Gastrocnemius medialis (tissue), 4 donors: Measurements from ENCODE around the gene ST6GALNAC3. TPM values are rescaled to one million over a fixed set of nuclear protein-coding genes. Genes with fewer than 3 reads are reported as not detected.

ENCODE experiments used
- ATAC-seq, 2 donors: fragments of 150-250 bp; one replicate each; pipeline ENCODE4 v1.9.1; 2016
- DNase-seq, 2 donors: peaks; one replicate each; pipeline ENCODE4 v3.0.0-alpha.2; 2019
- H3K27ac ChIP-seq, 4 donors: fragments of 200-600 bp; sonication (generic); 1 replicate in 1 of 4; 2 replicates in 3 of 4; pipeline ENCODE4 v1.5.1; 2016 to 2018; ENCODE audit warnings: mild to moderate bottlenecking in 2 of 4, moderate library complexity in 1 of 4
- H3K27me3 ChIP-seq, 3 donors: fragments of 200-600 bp; sonication (generic) in 2 of 3; 1 replicate in 1 of 3; 2 replicates in 2 of 3; pipeline versions ENCODE4 v1.5.1 to v1.6.0; 2016 to 2019; ENCODE audit warnings: mild to moderate bottlenecking in 1 of 3, moderate library complexity in 1 of 3
- H3K36me3 ChIP-seq, 2 donors: fragments of 200-600 bp; sonication (generic) in 1 of 2; one replicate each; pipeline ENCODE4 v1.5.1; 2017 to 2018
- H3K4me1 ChIP-seq, 2 donors: fragments of 200-600 bp; sonication (generic) in 1 of 2; one replicate each; pipeline ENCODE4 v1.5.1; 2016 to 2017; ENCODE audit warnings: mild to moderate bottlenecking in 2 of 2
- H3K4me3 ChIP-seq, 4 donors: fragments of 200-600 bp; sonication (generic) in 3 of 4; 1 replicate in 1 of 4; 2 replicates in 3 of 4; pipeline ENCODE4 v1.5.1; 2016 to 2019; ENCODE audit warnings: mild to moderate bottlenecking in 2 of 4
- H3K9me3 ChIP-seq, 3 donors: fragments of 200-600 bp; sonication (generic) in 2 of 3; 1 replicate in 1 of 3; 2 replicates in 2 of 3; pipeline ENCODE4 v1.5.1; 2016 to 2019
- CTCF ChIP-seq, 5 experiments: fragments of 450-650 bp in 3 of 5; fragments of 200-600 bp in 2 of 5; sonication (generic) in 2 of 5; IDR thresholded peaks in 4 of 5; conservative IDR thresholded peaks in 1 of 5; 1 replicate in 4 of 5; 2 replicates in 1 of 5; pipeline ENCODE4 v1.5.1; 2016 to 2019; ENCODE audit warnings: antibody characterized with exemption in 5 of 5, mild to moderate bottlenecking in 3 of 5, moderate library complexity in 3 of 5
- POLR2A ChIP-seq, 2 donors: fragments of 450-650 bp; IDR thresholded peaks; one replicate each; pipeline ENCODE4 v1.6.1; 2017; ENCODE audit warnings: antibody characterized with exemption in 2 of 2, mild to moderate bottlenecking in 2 of 2, moderate library complexity in 2 of 2
- in situ Hi-C, 4 donors: fragments of 200-750 bp; cut with MboI; loops; one replicate each; pipeline versions ENCODE4 v1.15.0 to v1.8.0; 2017; ENCODE audit warnings: low sequenced_read_pairs in 4 of 4
- intact Hi-C: fragments of 100-400 bp; cut with DNase I; formaldehyde crosslinking; loops from one replicate; pipeline ENCODE4 v1.15.1; 2023; ENCODE audit warnings: low total_unique reads
- total RNA-seq, 4 donors: library from RNA; depleted of rRNA; stranded (reverse); fragments of >200 nt; gene quantifications; one replicate each; pipeline versions ENCODE4 v1.1.0 to v1.2.3, GENCODE V29; 2016

Gene ST6GALNAC3
- total RNA-seq, 4 donors from 2014 or later: 1.7 to 3.9 (median 2.8) TPM

DNA sequence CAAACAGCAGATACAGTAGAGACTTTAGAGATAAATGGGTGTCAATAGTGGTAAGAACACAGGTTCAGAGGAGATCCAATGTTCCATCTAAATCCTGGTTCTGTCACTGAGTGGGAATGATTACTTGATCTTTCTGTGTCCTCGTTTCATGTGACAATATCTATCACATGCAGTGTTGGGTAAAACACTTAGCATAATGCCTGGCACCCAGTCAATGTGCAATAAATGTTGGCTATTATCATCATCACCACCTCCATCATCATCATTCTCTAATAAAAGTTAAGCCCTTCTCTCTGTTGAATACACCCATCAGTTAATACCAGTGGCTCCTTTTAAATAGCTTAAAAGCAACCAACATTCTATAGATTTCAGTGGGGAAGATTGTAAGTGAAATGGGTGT lies 184.7 kb downstream of the ST6GALNAC3 start:
- DNase-seq (no peak), ATAC-seq (no peak)
- Histone ChIP-seq H3K4me1 (no peaks in the 10 kb centered on the region), H3K36me3 (no peaks in the 10 kb centered on the region), H3K9me3 (no peaks in the 10 kb centered on the region), H3K27me3 (no peaks in the 10 kb centered on the region), H3K4me3 (no peak overlapping the region), H3K27ac (no peak overlapping the region)
- intact Hi-C loops: no loop called here
- TF ChIP-seq POLR2A (IDR thresholded peaks at IDR 0.05) (no peak), CTCF (IDR thresholded peaks at IDR 0.05 in 4 of 5, conservative IDR thresholded peaks at IDR 0.05 in 1 of 5) (no peak)
- in situ Hi-C loops: no loop called here

DNA sequence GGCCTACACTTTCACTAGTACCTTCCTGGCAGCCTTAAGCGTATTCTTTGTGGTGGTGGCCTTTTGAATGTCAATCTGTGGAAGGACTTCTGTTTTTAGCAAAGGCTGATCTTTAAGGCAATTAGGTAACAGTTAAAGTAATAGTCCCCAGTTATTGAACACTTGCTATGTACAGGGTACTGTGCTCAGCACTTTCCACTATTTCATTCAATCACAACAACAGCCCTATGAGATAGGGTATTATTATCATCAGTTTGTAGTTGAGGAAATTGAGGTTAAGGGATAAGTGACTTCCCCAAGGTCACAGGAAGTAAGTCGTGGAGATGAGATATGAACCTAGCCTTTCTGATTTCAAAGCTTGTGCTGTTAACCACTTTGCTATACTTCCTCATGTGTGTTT lies 185.7 kb downstream of the ST6GALNAC3 start:
- Histone ChIP-seq H3K27me3 (no peaks in the 10 kb centered on the region), H3K27ac (no peak overlapping the region), H3K4me1 (no peaks in the 10 kb centered on the region), H3K9me3 (no peaks in the 10 kb centered on the region), H3K4me3 (no peak overlapping the region), H3K36me3 (no peaks in the 10 kb centered on the region)
- ATAC-seq: no peak
- no peak for DNase-seq
- TF ChIP-seq CTCF (IDR thresholded peaks at IDR 0.05 in 4 of 5, conservative IDR thresholded peaks at IDR 0.05 in 1 of 5): no peak
- TF ChIP-seq POLR2A (IDR thresholded peaks at IDR 0.05): no peak
- intact Hi-C loops: no loop called here
- in situ Hi-C loops: no loop called here

- DNase-seq (no peak), ATAC-seq (no peak)
- H3K36me3 ChIP-seq: no peaks in the 10 kb centered on the region
- H3K27me3 ChIP-seq: no peaks in the 10 kb centered on the region
- no peak for TF ChIP-seq POLR2A (IDR thresholded peaks at IDR 0.05)
- TF ChIP-seq CTCF (IDR thresholded peaks at IDR 0.05 in 4 of 5, conservative IDR thresholded peaks at IDR 0.05 in 1 of 5): no peak
- in situ Hi-C loops: no loop called here
- no peak overlapping the region for H3K4me3 ChIP-seq
- H3K9me3 ChIP-seq: no peaks in the 10 kb centered on the region
- H3K27ac ChIP-seq: no peak overlapping the region
- intact Hi-C loops: no loop called here
- H3K4me1 ChIP-seq: no peaks in the 10 kb centered on the region
Observed at GRCh38 chr1:76262601-76263000, 188.1 kb downstream of the ST6GALNAC3 start.

DNA sequence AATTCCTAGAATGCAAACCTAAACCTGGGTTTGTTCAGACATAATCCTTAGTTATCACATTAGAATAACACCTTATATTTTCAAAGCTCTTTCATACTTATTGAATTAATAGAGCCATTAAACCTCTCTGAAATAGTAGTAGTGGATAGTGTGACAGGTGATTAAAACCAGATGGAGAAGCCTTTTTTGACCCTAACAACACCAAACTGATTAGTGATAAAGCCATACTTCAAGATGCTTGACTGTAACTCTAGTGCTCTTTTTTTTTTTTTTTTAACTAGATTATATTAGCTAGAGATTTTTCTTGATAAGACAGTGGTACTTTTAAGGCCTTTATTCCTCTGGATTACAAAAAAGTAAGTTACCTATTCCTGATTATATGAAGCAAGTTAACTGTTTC lies 190.1 kb downstream of the ST6GALNAC3 start:
- H3K27me3 ChIP-seq: no peaks in the 10 kb centered on the region
- no peaks in the 10 kb centered on the region for H3K36me3 ChIP-seq
- DNase-seq (no peak), ATAC-seq (no peak)
- no peak overlapping the region for H3K4me3 ChIP-seq
- no peaks in the 10 kb centered on the region for H3K9me3 ChIP-seq
- H3K4me1 ChIP-seq: no peaks in the 10 kb centered on the region
- intact Hi-C loops: no loop called here
- H3K27ac ChIP-seq: no peak overlapping the region
- in situ Hi-C loops: no loop called here
- no peak for TF ChIP-seq CTCF (IDR thresholded peaks at IDR 0.05 in 4 of 5, conservative IDR thresholded peaks at IDR 0.05 in 1 of 5)
- TF ChIP-seq POLR2A (IDR thresholded peaks at IDR 0.05): no peak

DNA sequence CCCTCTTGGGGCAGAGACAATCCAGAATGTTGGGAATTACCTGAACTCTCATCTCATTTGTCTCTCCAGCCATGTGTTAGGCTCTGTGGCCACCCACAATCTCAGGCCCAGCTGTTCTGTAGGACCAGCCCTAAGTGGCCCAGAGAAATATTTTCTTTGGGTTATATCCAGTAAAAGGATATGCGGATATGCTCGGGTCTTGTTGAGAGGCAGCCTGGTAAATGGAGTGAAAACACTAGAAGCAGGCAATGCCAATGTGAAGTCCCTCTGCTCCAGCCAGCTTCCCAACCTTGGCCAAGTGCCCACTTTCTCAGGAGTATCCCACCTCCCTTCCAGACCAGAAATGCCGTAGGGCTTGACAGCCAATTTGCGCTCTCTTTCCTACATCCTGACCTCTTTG lies 192.2 kb downstream of the ST6GALNAC3 start:
- intact Hi-C loops: no loop called here
- no peak for ATAC-seq
- no peak for DNase-seq
- no peaks in the 10 kb centered on the region for H3K4me1 ChIP-seq
- no peaks in the 10 kb centered on the region for H3K36me3 ChIP-seq
- H3K27me3 ChIP-seq: no peaks in the 10 kb centered on the region
- H3K27ac ChIP-seq: no peak overlapping the region
- in situ Hi-C loops: no loop called here
- no peak overlapping the region for H3K4me3 ChIP-seq
- no peaks in the 10 kb centered on the region for H3K9me3 ChIP-seq
- TF ChIP-seq POLR2A (IDR thresholded peaks at IDR 0.05) (no peak), CTCF (IDR thresholded peaks at IDR 0.05 in 4 of 5, conservative IDR thresholded peaks at IDR 0.05 in 1 of 5) (no peak)
